Measurements from ENCODE around the gene TMED1.
"Not testable (repeated sequence)": the region's sequence is repeated elsewhere in the genome, so short reads cannot be mapped to it uniquely, and the experiment has no call there.

TMED1 gene
- 7.6 to 42.7 (median 22.3) reads per million in 18 experiments for total RNA-seq

- peak; percentile 99 for DNase-seq
These were observed at the start of gene TMED1 for GRCh38 chr19:10835754-10836478. TMED1 (minus strand) TSS chr19:10836212; CDS start chr19:10836191, 21 bp downstream.

GRCh38 chr19:10885201-10886169 is 49.5 kb upstream of the TMED1 start:
- no peak for DNase-seq

GRCh38 chr19:10884274-10884673 is 48.3 kb upstream of the TMED1 start:
- no peak for DNase-seq

GRCh38 chr19:10882108-10882457 is 46.1 kb upstream of the TMED1 start:
- DNase-seq, result no peak

GRCh38 chr19:10881403-10882107 is 45.5 kb upstream of the TMED1 start:
- no peak for DNase-seq

GRCh38 chr19:10878253-10878652 is 42.2 kb upstream of the TMED1 start:
- no peak for DNase-seq

- DNase-seq, result not testable (repeated sequence)
These were observed 41.6 kb upstream of the TMED1 start for GRCh38 chr19:10877608-10878007.

GRCh38 chr19:10876459-10877240 is 40.6 kb upstream of the TMED1 start:
- peak; percentile 52 to 54 for DNase-seq

- no peak for DNase-seq
These were observed 38.0 kb upstream of the TMED1 start for GRCh38 chr19:10874024-10874423.

GRCh38 chr19:10872546-10873107 is 36.6 kb upstream of the TMED1 start:
- DNase-seq, result no peak

GRCh38 chr19:10871711-10872545 is 35.9 kb upstream of the TMED1 start:
- peak in 1 of 2 donors; percentile 24 for DNase-seq

- DNase-seq, result peak; percentile 99
These were observed 35.1 kb upstream of the TMED1 start, which contains the start of gene CARM1 for GRCh38 chr19:10870955-10871603. CARM1 (plus strand) TSS chr19:10871553; CDS start chr19:10871703, 150 bp downstream.

- no peak for DNase-seq
These were observed 34.5 kb upstream of the TMED1 start for GRCh38 chr19:10870501-10870954.

GRCh38 chr19:10869872-10870311 is 33.9 kb upstream of the TMED1 start:
- not testable (repeated sequence) for DNase-seq

GRCh38 chr19:10868872-10869547 is 33.0 kb upstream of the TMED1 start:
- DNase-seq, result no peak

- DNase-seq, result no peak
These were observed 30.5 kb upstream of the TMED1 start for GRCh38 chr19:10866495-10866894.

- DNase-seq, result peak; percentile 75 to 76
These were observed 28.5 kb upstream of the TMED1 start for GRCh38 chr19:10864538-10864899.

- DNase-seq, result peak; percentile 82 to 92
These were observed 27.2 kb upstream of the TMED1 start for GRCh38 chr19:10863107-10863717.

GRCh38 chr19:10862561-10863106 is 26.6 kb upstream of the TMED1 start:
- DNase-seq, result no peak
